OCI-LY1 (cell line): ENCODE results near the gene SPOCK1.

Source experiments
- CTCF ChIP-seq: fragments of 200-600 bp; sonication (generic), shearing (Covaris generic); IDR thresholded peaks from 2 replicates; pipeline ENCODE4 v1.5.1; 2017; ENCODE audit warnings: mild to moderate bottlenecking, antibody characterized with exemption, low read length, moderate library complexity, mixed read lengths
- EZH2 ChIP-seq: fragments of 200-600 bp; sonication (generic), shearing (Covaris generic); IDR thresholded peaks from 2 replicates; pipeline ENCODE4 v1.8.0; 2017; ENCODE audit warnings: borderline replicate concordance, mixed run types, mild to moderate bottlenecking, antibody characterized with exemption, low read length, moderate library complexity, mixed read lengths

- TF ChIP-seq EZH2 (no peak), CTCF (no peak)
Measured at GRCh38 chr5:137437774-137438173, 61.4 kb downstream of the SPOCK1 start.
